HG03558 (cell line): Measurements from ENCODE around the gene RASGRP3.

Source experiments
- ATAC-seq: cut with Tn5 transposase; IDR thresholded peaks from one replicate; pipeline ENCODE4 v1.9.1; 2021; ENCODE audit warnings: moderate number of reproducible peaks; ENCODE audit not compliant: unreplicated experiment; ENCODE audit errors: extremely low read depth

Gene RASGRP3

GRCh38 chr2:33489835-33490431 lies 13.5 kb downstream of the RASGRP3 start:
- ATAC-seq: no peak

- ATAC-seq: no peak
Measured at GRCh38 chr2:33491441-33492084, 15.1 kb downstream of the RASGRP3 start.

DNA sequence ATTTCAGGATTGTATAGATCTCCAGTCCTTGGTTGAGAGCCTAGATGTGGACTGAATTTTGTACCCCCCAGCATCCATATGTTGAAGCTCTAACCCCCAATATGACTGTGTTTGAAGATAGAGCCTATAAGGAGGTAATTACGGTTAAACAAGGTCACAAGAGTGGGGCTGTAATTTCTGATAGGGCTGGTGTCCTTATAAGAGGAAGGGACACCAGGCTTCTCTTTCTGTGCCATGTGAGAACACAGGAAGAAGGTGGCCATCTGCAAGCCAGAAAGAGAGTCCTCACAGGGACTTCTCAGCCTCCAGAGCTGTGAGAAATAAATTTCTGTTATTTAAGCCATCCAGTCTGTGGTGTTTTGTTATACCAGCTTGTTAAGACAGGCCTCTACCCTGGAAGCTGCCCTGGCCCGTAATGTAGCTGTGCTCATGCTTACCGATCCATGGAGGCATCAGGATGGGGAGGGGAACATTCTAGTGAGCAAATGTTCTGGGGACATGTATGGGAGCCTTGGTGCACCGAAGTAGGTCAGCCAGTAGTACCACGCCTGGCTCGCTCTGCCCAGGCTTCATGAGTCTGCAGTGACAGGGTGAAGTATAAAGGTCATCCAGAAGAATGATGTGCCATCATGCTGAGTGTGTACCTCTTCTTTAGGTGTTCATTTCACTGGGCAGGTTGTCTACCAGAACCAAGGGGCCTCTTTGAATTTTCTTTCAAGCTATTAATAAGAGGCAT lies 16.1 kb downstream of the RASGRP3 start:
- ATAC-seq: no peak

DNA sequence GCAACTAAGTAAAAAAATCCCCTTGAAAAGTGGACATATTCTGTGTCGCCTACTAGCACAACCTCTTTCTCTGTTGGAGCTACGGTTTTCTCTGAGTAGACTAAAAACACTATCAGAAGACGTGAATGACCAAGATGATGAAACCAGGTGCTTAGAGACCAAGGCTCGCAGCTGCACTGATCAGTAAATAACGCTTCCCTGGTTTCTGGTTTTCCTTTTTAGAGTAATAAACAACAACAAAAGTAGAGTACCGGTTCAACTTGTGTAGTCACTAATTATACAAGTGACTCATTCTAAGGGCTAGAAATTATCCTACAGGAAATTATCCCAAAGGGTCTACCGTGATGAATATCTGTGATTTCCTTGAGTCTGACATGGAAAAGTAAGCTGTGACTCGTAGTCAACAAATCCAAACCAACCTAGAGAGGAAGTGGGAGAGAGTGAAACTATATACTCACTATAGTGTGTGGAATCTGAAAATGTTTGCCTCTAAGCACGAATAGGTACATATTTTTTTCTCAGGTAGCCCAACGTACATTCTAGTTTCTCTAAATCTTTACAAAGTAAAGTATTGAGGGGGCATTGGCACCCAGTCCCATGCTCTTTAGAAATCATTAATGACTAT lies 17.8 kb downstream of the RASGRP3 start:
- ATAC-seq: peak; percentile 35

- no peak for ATAC-seq
Measured at GRCh38 chr2:33494877-33495641, 18.6 kb downstream of the RASGRP3 start.

DNA sequence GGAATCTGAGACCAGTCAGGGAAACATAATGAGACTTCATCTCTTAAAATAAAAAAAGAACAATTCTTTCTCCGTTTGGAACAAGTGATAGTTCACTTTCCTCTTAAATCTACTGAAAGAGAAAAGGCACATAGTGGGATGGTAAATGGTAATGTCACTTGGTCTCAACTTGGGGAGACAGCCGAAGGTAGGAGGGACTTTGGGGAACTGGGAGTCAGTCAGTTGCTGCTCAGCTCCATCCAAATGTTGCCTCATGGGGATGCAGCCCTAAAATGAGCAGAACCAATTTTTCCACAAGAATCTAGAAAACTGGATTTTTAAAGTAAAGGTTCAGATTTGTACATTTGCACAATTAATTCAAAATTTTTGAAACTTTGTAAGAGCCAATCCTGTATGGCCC lies 19.2 kb downstream of the RASGRP3 start:
- ATAC-seq: no peak

- no peak for ATAC-seq
Measured at GRCh38 chr2:33496150-33496549, 19.7 kb downstream of the RASGRP3 start.

GRCh38 chr2:33496726-33497125 lies 20.3 kb downstream of the RASGRP3 start:
- ATAC-seq: no peak

- ATAC-seq: peak; percentile 40
Measured at GRCh38 chr2:33497221-33497650, 20.8 kb downstream of the RASGRP3 start.

DNA sequence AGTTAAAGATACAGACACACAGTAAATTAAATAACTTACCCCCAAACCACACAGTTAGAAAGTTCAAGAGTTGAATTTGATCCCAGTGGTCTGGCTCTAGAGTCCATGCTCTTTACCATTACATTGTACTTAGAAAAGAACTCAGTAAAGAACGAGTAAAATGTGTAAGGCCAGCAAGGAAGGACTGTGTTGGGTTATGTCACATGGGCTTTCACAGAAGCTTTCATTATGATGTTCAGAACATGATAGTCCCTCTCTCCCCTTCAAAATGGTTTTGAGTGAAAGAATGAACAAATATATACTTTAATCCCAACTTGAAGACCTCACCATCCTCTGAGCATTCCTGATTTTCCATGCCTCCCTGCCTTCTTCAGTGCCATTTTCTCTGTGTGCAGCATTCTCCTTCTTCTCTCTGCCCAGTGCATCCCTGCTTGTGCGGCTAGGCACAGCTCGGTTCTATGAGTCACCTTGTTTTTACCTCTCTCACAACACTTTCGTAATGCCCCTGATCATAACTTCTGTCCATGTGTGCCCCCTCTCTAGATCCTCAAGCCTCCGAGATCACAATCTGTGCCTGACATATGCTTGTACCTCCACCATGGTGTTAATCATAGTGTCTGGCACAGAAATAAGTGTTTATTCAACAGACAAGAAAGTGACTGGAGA lies 22.0 kb downstream of the RASGRP3 start:
- ATAC-seq: peak; percentile 13

GRCh38 chr2:33500177-33500576 lies 23.7 kb downstream of the RASGRP3 start:
- no peak for ATAC-seq

DNA sequence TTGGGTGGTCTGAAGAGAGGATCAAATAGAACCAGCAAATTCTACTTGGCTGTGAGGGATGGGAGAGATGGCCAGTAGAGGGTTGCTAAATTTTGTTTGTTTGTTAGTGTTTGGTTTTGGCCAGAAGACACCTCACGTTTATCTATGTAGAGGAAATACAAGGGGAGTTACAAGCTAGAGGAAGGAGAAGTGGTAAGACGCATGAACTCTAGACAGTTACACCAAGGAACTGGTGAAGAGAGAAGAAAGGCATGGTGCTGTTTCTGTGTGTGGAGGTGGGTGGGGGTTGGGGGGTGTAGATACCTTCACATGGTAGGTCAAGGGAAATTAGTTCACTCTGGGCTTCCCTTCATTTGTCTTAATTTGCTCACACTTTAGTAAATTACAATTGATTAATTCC lies 25.6 kb downstream of the RASGRP3 start:
- ATAC-seq: no peak

DNA sequence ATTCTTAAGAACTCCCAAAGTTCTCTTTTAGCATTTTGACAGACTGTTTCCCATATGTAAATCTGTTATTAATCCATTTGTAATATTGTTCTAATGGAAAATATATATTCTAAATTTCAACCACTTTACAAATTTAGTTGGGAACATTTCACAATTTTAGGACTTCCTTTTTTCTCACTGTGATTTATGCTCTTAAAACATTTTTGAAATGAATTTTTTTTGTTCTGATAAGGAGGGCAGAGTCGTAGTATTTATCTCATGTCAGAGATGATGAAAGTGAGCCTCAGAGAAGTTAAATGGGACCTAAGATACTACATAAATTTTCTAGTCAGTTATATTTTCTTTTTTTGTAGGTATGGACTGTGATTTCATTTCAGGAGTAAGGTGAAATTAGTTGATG lies 26.6 kb downstream of the RASGRP3 start:
- no peak for ATAC-seq

- no peak for ATAC-seq
Measured at GRCh38 chr2:33505966-33506365, 29.5 kb downstream of the RASGRP3 start.

GRCh38 chr2:33509908-33510585 lies 33.6 kb downstream of the RASGRP3 start:
- no peak for ATAC-seq

- ATAC-seq: no peak
Measured at GRCh38 chr2:33510586-33510968, 34.1 kb downstream of the RASGRP3 start.

- ATAC-seq: no peak
Measured at GRCh38 chr2:33511141-33511540, 34.7 kb downstream of the RASGRP3 start.

GRCh38 chr2:33512112-33512511 lies 35.7 kb downstream of the RASGRP3 start:
- ATAC-seq: no peak

DNA sequence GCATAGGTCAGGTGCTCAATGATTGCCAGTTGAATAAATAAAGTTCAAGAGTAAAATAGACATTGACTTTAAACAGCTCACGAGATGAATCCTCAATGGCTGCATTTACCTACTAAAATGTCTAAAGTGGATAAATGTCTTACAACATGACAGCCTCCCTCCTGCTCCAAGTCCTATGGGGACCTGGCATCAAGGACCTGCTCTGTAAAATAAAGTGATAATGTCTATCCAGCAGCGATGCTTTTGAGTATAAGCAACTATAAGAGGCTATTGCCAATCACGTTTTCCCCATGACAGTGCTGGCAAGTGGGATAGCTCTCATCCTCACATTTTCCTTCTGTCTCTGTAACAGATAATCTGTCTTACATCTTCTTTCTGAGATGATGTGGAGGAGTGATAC lies 37.0 kb downstream of the RASGRP3 start:
- ATAC-seq: no peak
